GM18861 (cell line): ENCODE data around the gene UBR1.
"Not testable (repeated sequence)": the region's sequence is repeated elsewhere in the genome, so short reads cannot be mapped to it uniquely, and the experiment has no call there.

Source experiments
- ATAC-seq: cut with Tn5 transposase; IDR thresholded peaks from one replicate; pipeline ENCODE4 v1.9.1; 2021; ENCODE audit not compliant: unreplicated experiment

Gene UBR1

GRCh38 chr15:42918047-42918446 is 187.8 kb downstream of the UBR1 start:
- ATAC-seq: no peak

- no peak for ATAC-seq
Measured at GRCh38 chr15:42915654-42916315, 190.1 kb downstream of the UBR1 start.

GRCh38 chr15:42914728-42915497 is 190.9 kb downstream of the UBR1 start:
- ATAC-seq: no peak

- no peak for ATAC-seq
Measured at GRCh38 chr15:42911058-42911592, 194.7 kb downstream of the UBR1 start.

GRCh38 chr15:42908538-42908937 is 197.3 kb downstream of the UBR1 start:
- ATAC-seq: no peak

GRCh38 chr15:42903388-42904324 is 202.2 kb downstream of the UBR1 start:
- no peak for ATAC-seq

GRCh38 chr15:42893911-42894310 is 211.9 kb downstream of the UBR1 start:
- not testable (repeated sequence) for ATAC-seq
